K562 (cell line): Measurements from ENCODE around the gene HHIPL1. TPM values are rescaled to one million over a fixed set of nuclear protein-coding genes. Genes with fewer than 3 reads are reported as not detected.

ENCODE experiments used
- ATAC-seq: fragments of 200-7000 bp; cut with Tn5 transposase; 3 replicates; pipeline ENCODE4 v1.9.1; 2020; ENCODE audit warnings: moderate library complexity
- BruUV-seq: library from RNA; stranded (reverse); fragments of 400-500 nt; replicated peaks from 2 replicates; lab custom pipeline; 2021; lab: Mats Ljungman, UMichigan
- CTCF ChIA-PET: fragments of 300-600 bp; formaldehyde crosslinking; extraction: SDS; loops from one replicate; lab custom pipeline; 2021; ENCODE audit warnings: low intra/inter-chr PET ratio; lab: Yijun Ruan, JAX
- POLR2A ChIA-PET: fragments of 300-600, 350-650 bp; sonication (Branson Sonifier 250); formaldehyde crosslinking; extraction: SDS; loops from one replicate; lab custom pipeline; 2021; ENCODE audit warnings: antibody characterized with exemption, inconsistent platforms; lab: Yijun Ruan, JAX
- DNase-seq, 4 experiments: peaks; one replicate each; pipeline versions ENCODE4 v3.0.0 to v3.0.0-alpha.2; 2011 to 2018; ENCODE audit warnings: low spot score in 3 of 4, mixed read lengths in 3 of 4; ENCODE audit errors: extremely low read depth in 1 of 4
- FAIRE-seq: peaks from 2 replicates; lab custom pipeline; 2011; peaks lifted over from hg19 to GRCh38; lab: Jason Lieb, UNC
- H2AFZ ChIP-seq: 2 replicates; pipeline ENCODE4 v1.6.0; 2011; ENCODE audit warnings: low read depth, low read length, control low read depth, inconsistent platforms
- H3K27ac ChIP-seq: fragments of 200-600 bp; 3 replicates; pipeline ENCODE4 v1.8.0; 2011; ENCODE audit warnings: low read depth, mild to moderate bottlenecking, control low read depth, inconsistent platforms, low read length, moderate library complexity, mixed read lengths; ENCODE audit errors: extremely low read depth
- H3K27me3 ChIP-seq, 2 experiments: fragments of 300-600 bp in 1 of 2; 2 replicates in 1 of 2; 3 replicates in 1 of 2; pipeline versions ENCODE4 v1.6.0 to v1.8.0; 2011; ENCODE audit warnings: inconsistent platforms in 2 of 2, low read length in 2 of 2, mild to moderate bottlenecking in 1 of 2, mixed read lengths in 1 of 2, moderate library complexity in 1 of 2; ENCODE audit not compliant: control insufficient read depth in 2 of 2, insufficient read depth in 2 of 2
- H3K36me3 ChIP-seq: fragments of 300-600 bp; 3 replicates; pipeline ENCODE4 v1.8.0; 2011; ENCODE audit warnings: mild to moderate bottlenecking, low read length, inconsistent platforms; ENCODE audit not compliant: control insufficient read depth, insufficient read depth
- H3K4me1 ChIP-seq, 2 experiments: fragments of 200-600 bp in 1 of 2; replicated peaks in 1 of 2; 2 replicates in 1 of 2; 3 replicates in 1 of 2; pipeline versions ENCODE4 v1.5.1 to v1.8.0; 2011; ENCODE audit warnings: inconsistent platforms in 2 of 2, low read length in 2 of 2, mild to moderate bottlenecking in 1 of 2, mixed read lengths in 1 of 2, moderate library complexity in 1 of 2; ENCODE audit not compliant: control insufficient read depth in 2 of 2, insufficient read depth in 2 of 2
- H3K4me2 ChIP-seq: 2 replicates; pipeline ENCODE4 v1.6.1; 2011; ENCODE audit warnings: low read length, control low read depth, inconsistent platforms, mixed read lengths; ENCODE audit not compliant: insufficient read depth
- H3K4me3 ChIP-seq: fragments of 200-600 bp; sonication (generic), shearing (Covaris generic); 2 replicates; pipeline ENCODE4 v1.5.1; 2016; ENCODE audit warnings: control low read depth, inconsistent platforms
- H3K79me2 ChIP-seq: fragments of 200-600 bp; 3 replicates; pipeline ENCODE4 v1.8.0; 2011; ENCODE audit warnings: low read length, inconsistent platforms; ENCODE audit not compliant: control insufficient read depth, insufficient read depth
- H3K9ac ChIP-seq, 2 experiments: 2 replicates each; pipeline versions ENCODE4 v1.6.0 to v1.6.1; 2011; ENCODE audit warnings: low read depth in 2 of 2, low read length in 2 of 2, control low read depth in 1 of 2, inconsistent platforms in 1 of 2, mild to moderate bottlenecking in 1 of 2, mixed read lengths in 1 of 2; ENCODE audit not compliant: insufficient read depth in 1 of 2
- H3K9me1 ChIP-seq: one replicate; pipeline ENCODE4 v1.6.0; 2011; ENCODE audit warnings: inconsistent platforms, mild to moderate bottlenecking, low read length, moderate library complexity; ENCODE audit not compliant: control insufficient read depth, insufficient read depth
- H3K9me3 ChIP-seq: replicated peaks from 2 replicates; pipeline ENCODE4 v1.5.1; 2011; ENCODE audit warnings: low read depth, low read length, inconsistent platforms; ENCODE audit not compliant: control insufficient read depth, insufficient read depth
- H4K20me1 ChIP-seq: replicated peaks from 2 replicates; pipeline ENCODE4 v1.6.1; 2011; ENCODE audit warnings: low read length, inconsistent platforms, mixed read lengths; ENCODE audit not compliant: control insufficient read depth, insufficient read depth
- EWSR1 ChIP-seq: fragments of 450-650 bp; IDR thresholded peaks from 2 replicates; pipeline ENCODE4 v1.6.1; 2018; ENCODE audit warnings: borderline replicate concordance, mild to moderate bottlenecking, low read depth, moderate library complexity; ENCODE audit not compliant: partially characterized antibody
- EZH2 ChIP-seq: IDR thresholded peaks from 2 replicates; pipeline ENCODE4 v1.6.1; 2012; ENCODE audit warnings: low read depth, mild to moderate bottlenecking, inconsistent platforms, low read length, borderline replicate concordance
- FOXA1 ChIP-seq: fragments of 450-650 bp; IDR thresholded peaks from 2 replicates; pipeline ENCODE4 v1.6.1; 2016; ENCODE audit warnings: mild to moderate bottlenecking, borderline replicate concordance
- GABPB1 ChIP-seq: sonication (generic); formaldehyde crosslinking; IDR thresholded peaks from 2 replicates; pipeline ENCODE4 v1.8.0; 2022; ENCODE audit warnings: mild to moderate bottlenecking, missing genetic modification reagents
- HDAC3 ChIP-seq: fragments of 450-650 bp; IDR thresholded peaks from 2 replicates; pipeline ENCODE4 v1.6.1; 2018; ENCODE audit warnings: borderline replicate concordance, mild to moderate bottlenecking, moderate library complexity; ENCODE audit not compliant: partially characterized antibody
- LEF1 ChIP-seq: fragments of 450-650 bp; IDR thresholded peaks from 2 replicates; pipeline ENCODE4 v1.6.1; 2016; ENCODE audit warnings: mild to moderate bottlenecking
- NR2C1 ChIP-seq, 2 experiments: fragments of 450-650 bp; IDR thresholded peaks; 2 replicates each; pipeline ENCODE4 v1.6.1; 2017; ENCODE audit warnings: mild to moderate bottlenecking in 2 of 2, antibody characterized with exemption in 1 of 2, inconsistent platforms in 1 of 2, missing compliant biosample characterization in 1 of 2, missing genetic modification characterization in 1 of 2
- SPI1 ChIP-seq: IDR thresholded peaks from 2 replicates; pipeline ENCODE4 v1.6.1; 2011; ENCODE audit warnings: low read depth, low read length, control low read depth, borderline replicate concordance
- TBL1XR1 ChIP-seq, 2 experiments: IDR thresholded peaks; 2 replicates each; pipeline ENCODE4 v1.6.1; 2012; ENCODE audit warnings: improper control_type of control experiment in 2 of 2, low read length in 2 of 2, mild to moderate bottlenecking in 1 of 2
- TCF7 ChIP-seq: sonication (generic); IDR thresholded peaks from 2 replicates; pipeline ENCODE4 v1.6.1; 2016; ENCODE audit warnings: antibody characterized with exemption, borderline replicate concordance
- TFAM ChIP-seq: fragments of 250-450 bp; sonication (Bioruptor Pico); conservative IDR thresholded peaks from 2 replicates; pipeline ENCODE4 v1.5.0; 2021; ENCODE audit warnings: mild to moderate bottlenecking, moderate library complexity
- WGBS: fragments of 100-300 bp; shearing (Covaris generic); methylation state at CpG from one replicate; pipeline ENCODE4 v1.1.6; 2016; ENCODE audit warnings: low coverage, mixed read lengths; ENCODE audit not compliant: insufficient coverage; ENCODE audit errors: missing lambda C conversion rate; 5-methylcytosine and 5-hydroxymethylcytosine counted together
- in situ Hi-C: fragments of 300-500 bp; cut with MboI; formaldehyde crosslinking; loops from 4 replicates; pipeline ENCODE4 v1.15.0; 2018; ENCODE audit warnings: inconsistent platforms, mixed read lengths
- intact Hi-C: fragments of 100-400 bp; cut with micrococcal nuclease; formaldehyde crosslinking; loops from 2 replicates; pipeline ENCODE4 v1.14.2; 2022
- polyA plus RNA-seq, 8 experiments: library from polyadenylated mRNA; depleted of rRNA in 4 of 8; stranded (reverse) in 5 of 8; unstranded in 3 of 8; fragments of >200 nt; fragmentation: Nextera tagmentation in 2 of 8; fragmentation: Illumina TruSeq in 1 of 8; extraction: Ambion mirVana in 2 of 8; extraction: Trizol in 1 of 8; gene quantifications; 2 replicates each; pipeline versions ENCODE4 v1.2.1 to v1.2.3, GENCODE V29; 2011 to 2014; ENCODE audit warnings: inconsistent platforms in 1 of 8, missing spikeins in 1 of 8
- total RNA-seq, 7 experiments: library from RNA; depleted of rRNA in 6 of 7; stranded (reverse); fragments of >200 nt in 6 of 7; fragmentation: Illumina TruSeq in 2 of 7; extraction: Trizol in 2 of 7; gene quantifications; 2 replicates each; pipeline versions ENCODE4 v1.2.1 to v1.2.3, GENCODE V29; 2011 to 2021; ENCODE audit warnings: low replicate concordance in 1 of 7
- TF ChIP-seq, protein P1 (sequence below): fragments of 250-450 bp; sonication (Bioruptor Pico); IDR thresholded peaks from 2 replicates; pipeline ENCODE4 v1.5.0; 2020; ENCODE audit warnings: mild to moderate bottlenecking, borderline replicate concordance
- TF ChIP-seq, protein P2 (sequence below), 2 experiments: fragments of 450-650 bp in 1 of 2; IDR thresholded peaks; 2 replicates each; pipeline ENCODE4 v1.6.1; 2011 to 2017; ENCODE audit warnings: low read depth in 2 of 2, antibody characterized with exemption in 1 of 2, borderline replicate concordance in 1 of 2, low read length in 1 of 2, mild to moderate bottlenecking in 1 of 2, mixed read lengths in 1 of 2; ENCODE audit not compliant: control insufficient read depth in 1 of 2
- TF ChIP-seq, protein P3 (sequence below): sonication (generic); IDR thresholded peaks from 2 replicates; pipeline ENCODE4 v1.6.1; 2016
- TF ChIP-seq, protein P4 (sequence below): fragments of 450-650 bp; conservative IDR thresholded peaks from 2 replicates; pipeline ENCODE4 v1.6.1; 2016; ENCODE audit warnings: missing genetic modification characterization, low read depth, mild to moderate bottlenecking, control low read depth, missing compliant biosample characterization

HHIPL1 gene
- total and polyA plus RNA-seq, 9 of the 15 experiments (the other 6 are each of a cell fraction or from before 2014, with no cell fraction given): not detected

DNA sequence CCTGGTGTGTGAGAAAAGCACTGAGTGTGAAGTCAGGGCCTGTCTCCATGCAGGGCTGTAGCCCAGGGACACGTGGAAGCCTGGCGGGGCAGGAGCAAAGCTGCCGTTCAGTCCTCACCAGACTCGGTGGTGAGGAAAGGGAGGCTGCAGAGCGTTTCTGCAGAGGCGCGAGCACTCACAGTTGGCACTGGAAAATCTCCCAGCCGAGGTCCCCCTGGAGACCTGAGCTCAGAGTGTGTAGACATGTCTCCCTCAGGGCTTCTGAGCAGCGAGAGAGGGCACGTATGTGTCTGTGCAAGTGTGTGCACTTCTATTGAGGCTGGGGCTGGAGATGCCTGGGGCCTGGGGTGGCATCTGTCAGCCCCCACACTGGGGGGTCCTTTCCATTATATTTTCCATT lies 11.0 kb upstream of the HHIPL1 start:
- no peaks in the 10 kb centered on the region for H4K20me1 ChIP-seq
- H3K27me3 ChIP-seq: peaks cover 0 to 9% of the 10 kb centered on the region in 2 experiments; a peak in 2 of 5 replicates
- in situ Hi-C loops: no loop called here
- H3K4me2 ChIP-seq: no peak overlapping the region
- peak overlapping the region in 1 of 2 experiments; percentile 58; a peak in 1 of 4 replicates for H3K9ac ChIP-seq
- H3K36me3 ChIP-seq: no peaks in the 10 kb centered on the region
- BruUV-seq: no TSS peak
- no peak for DNase-seq
- CTCF ChIA-PET: no interaction called here
- no peaks in the 10 kb centered on the region for H3K79me2 ChIP-seq
- no peaks in the 10 kb centered on the region for H3K9me1 ChIP-seq
- no peak overlapping the region for H2AFZ ChIP-seq
- H3K4me3 ChIP-seq: no peak overlapping the region
- ATAC-seq: no peak
- no peaks in the 10 kb centered on the region for H3K9me3 ChIP-seq
- no peak overlapping the region for H3K27ac ChIP-seq
- POLR2A ChIA-PET: no interaction called here
- H3K4me1 ChIP-seq: peaks cover 3 to 5% of the 10 kb centered on the region in 2 experiments; a peak in 3 of 5 replicates
- intact Hi-C loops: no loop called here
- WGBS: 37% methylated on average over 8 of the region's 10 CpGs
- FAIRE-seq: no peak
- TF ChIP-seq HDAC3 (no peak), NR2C1 (IDR thresholded peaks at IDR 0.05) (no peak), NR2C1 (tag; IDR thresholded peaks at IDR 0.05) (no peak), EWSR1 (no peak), TCF7 (no peak), EZH2 (no peak), FOXA1 (no peak), TFAM (no peak), GABPB1 (no peak), SPI1 (no peak), TBL1XR1 (IDR thresholded peaks at IDR 0.05; ENCODE audit: low read length in 2 of 2) (no peak), LEF1 (no peak)
- TF ChIP-seq, protein P1, sequence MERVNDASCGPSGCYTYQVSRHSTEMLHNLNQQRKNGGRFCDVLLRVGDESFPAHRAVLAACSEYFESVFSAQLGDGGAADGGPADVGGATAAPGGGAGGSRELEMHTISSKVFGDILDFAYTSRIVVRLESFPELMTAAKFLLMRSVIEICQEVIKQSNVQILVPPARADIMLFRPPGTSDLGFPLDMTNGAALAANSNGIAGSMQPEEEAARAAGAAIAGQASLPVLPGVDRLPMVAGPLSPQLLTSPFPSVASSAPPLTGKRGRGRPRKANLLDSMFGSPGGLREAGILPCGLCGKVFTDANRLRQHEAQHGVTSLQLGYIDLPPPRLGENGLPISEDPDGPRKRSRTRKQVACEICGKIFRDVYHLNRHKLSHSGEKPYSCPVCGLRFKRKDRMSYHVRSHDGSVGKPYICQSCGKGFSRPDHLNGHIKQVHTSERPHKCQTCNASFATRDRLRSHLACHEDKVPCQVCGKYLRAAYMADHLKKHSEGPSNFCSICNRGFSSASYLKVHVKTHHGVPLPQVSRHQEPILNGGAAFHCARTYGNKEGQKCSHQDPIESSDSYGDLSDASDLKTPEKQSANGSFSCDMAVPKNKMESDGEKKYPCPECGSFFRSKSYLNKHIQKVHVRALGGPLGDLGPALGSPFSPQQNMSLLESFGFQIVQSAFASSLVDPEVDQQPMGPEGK (CRISPR knock-in tag): no peak
- TF ChIP-seq, protein P2, sequence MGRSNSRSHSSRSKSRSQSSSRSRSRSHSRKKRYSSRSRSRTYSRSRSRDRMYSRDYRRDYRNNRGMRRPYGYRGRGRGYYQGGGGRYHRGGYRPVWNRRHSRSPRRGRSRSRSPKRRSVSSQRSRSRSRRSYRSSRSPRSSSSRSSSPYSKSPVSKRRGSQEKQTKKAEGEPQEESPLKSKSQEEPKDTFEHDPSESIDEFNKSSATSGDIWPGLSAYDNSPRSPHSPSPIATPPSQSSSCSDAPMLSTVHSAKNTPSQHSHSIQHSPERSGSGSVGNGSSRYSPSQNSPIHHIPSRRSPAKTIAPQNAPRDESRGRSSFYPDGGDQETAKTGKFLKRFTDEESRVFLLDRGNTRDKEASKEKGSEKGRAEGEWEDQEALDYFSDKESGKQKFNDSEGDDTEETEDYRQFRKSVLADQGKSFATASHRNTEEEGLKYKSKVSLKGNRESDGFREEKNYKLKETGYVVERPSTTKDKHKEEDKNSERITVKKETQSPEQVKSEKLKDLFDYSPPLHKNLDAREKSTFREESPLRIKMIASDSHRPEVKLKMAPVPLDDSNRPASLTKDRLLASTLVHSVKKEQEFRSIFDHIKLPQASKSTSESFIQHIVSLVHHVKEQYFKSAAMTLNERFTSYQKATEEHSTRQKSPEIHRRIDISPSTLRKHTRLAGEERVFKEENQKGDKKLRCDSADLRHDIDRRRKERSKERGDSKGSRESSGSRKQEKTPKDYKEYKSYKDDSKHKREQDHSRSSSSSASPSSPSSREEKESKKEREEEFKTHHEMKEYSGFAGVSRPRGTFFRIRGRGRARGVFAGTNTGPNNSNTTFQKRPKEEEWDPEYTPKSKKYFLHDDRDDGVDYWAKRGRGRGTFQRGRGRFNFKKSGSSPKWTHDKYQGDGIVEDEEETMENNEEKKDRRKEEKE (IDR thresholded peaks at IDR 0.05; ENCODE audit: borderline replicate concordance in 1 of 2, control insufficient read depth in 1 of 2, low read depth in 2 of 2, low read length in 1 of 2): no peak
- TF ChIP-seq, protein P3, sequence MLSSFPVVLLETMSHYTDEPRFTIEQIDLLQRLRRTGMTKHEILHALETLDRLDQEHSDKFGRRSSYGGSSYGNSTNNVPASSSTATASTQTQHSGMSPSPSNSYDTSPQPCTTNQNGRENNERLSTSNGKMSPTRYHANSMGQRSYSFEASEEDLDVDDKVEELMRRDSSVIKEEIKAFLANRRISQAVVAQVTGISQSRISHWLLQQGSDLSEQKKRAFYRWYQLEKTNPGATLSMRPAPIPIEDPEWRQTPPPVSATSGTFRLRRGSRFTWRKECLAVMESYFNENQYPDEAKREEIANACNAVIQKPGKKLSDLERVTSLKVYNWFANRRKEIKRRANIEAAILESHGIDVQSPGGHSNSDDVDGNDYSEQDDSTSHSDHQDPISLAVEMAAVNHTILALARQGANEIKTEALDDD: no peak
- TF ChIP-seq, protein P4, sequence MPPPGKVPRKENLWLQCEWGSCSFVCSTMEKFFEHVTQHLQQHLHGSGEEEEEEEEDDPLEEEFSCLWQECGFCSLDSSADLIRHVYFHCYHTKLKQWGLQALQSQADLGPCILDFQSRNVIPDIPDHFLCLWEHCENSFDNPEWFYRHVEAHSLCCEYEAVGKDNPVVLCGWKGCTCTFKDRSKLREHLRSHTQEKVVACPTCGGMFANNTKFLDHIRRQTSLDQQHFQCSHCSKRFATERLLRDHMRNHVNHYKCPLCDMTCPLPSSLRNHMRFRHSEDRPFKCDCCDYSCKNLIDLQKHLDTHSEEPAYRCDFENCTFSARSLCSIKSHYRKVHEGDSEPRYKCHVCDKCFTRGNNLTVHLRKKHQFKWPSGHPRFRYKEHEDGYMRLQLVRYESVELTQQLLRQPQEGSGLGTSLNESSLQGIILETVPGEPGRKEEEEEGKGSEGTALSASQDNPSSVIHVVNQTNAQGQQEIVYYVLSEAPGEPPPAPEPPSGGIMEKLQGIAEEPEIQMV: no peak
